Stimulated activated CD8-positive, alpha-beta memory T cell treated with anti-CD3 and anti-CD28 coated beads, Interleukin-15, amount 100 ng/mL, for 4 hours (primary cell): ENCODE results near the gene PIP4K2C.
"Not testable (repeated sequence)": the region's sequence is repeated elsewhere in the genome, so short reads cannot be mapped to it uniquely, and the experiment has no call there.

ENCODE experiments used
- DNase-seq, 2 donors: peaks; one replicate each; pipeline ENCODE4 v3.0.0-alpha.2; 2020; ENCODE audit warnings: low read depth in 2 of 2

PIP4K2C gene

DNA sequence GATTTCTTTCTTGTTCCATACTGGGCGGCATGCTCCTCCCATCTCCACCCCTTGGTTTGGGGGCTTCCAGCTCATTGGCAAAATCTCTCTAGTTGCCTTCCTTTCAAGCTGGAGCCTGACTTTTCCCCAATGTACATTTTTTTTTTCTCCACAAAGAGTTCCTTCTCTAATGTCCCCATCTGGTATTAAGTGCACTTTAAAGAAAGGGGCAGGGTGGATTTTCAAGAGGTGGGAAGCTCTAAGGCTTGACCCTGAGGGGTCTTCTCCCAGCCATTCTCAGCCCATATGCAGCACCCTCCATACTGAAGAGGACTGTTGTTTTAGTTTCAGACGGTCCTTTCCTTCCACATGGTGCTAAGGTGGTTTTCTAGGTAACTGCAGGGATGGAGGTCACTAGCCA, 5.8 kb upstream of the PIP4K2C start:
- DNase-seq = no peak

GRCh38 chr12:57586128-57586527, 4.9 kb upstream of the PIP4K2C start:
- DNase-seq = no peak

- no peak for DNase-seq
Measured at GRCh38 chr12:57586832-57587429, 4.1 kb upstream of the PIP4K2C start.

- not testable (repeated sequence) for DNase-seq
Measured at GRCh38 chr12:57588951-57589610, 1.9 kb upstream of the PIP4K2C start.

DNA sequence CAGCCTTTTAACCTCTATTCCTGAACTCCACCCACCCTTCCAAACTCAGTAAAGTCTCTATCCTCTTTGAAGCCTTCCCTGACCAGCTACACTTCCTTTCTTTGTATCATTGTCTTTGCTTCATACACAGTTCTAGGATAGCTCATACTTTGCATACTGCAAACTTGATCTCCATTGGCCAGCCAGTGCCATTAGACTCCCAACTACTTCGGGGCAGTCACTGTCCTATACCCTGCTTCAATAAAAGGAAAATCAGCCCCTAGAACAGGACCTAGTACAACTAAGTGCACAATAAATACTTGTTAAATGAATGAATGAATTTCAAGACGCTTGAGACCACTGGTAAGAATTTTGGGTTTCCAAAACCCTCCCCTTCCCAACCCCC, 521 bp upstream of the PIP4K2C start:
- DNase-seq = no peak

DNA sequence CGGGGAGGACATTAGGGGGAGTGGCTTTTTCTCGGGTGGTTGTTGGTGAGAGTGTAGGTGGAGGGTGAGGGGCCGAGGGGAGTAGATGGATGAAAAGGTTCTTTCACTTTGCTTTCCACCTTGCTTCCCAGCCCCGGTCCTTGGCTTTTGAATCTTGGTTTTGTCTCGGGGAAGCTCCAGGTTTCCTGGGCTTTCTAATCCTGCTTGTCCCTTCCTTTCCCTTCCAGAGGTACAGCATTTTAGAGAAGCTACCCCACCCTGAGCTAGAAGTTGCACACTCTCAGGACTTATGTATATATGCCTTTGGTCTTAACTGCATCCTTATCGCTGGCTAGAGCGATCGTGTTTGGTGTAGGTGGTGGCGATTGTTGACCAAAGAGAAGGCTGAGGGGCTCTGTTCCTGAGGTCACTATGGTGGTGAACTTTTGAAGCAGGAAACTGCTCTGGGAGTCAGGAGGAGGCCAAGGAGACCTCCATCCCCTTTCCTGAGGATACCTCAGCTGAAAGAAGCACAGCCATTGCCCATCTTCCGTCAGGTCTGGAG, 862 bp downstream of the PIP4K2C start:
- DNase-seq = no peak

GRCh38 chr12:57592551-57593165, 1.7 kb downstream of the PIP4K2C start:
- no peak for DNase-seq

- no peak for DNase-seq
Measured at GRCh38 chr12:57593187-57593586, 2.2 kb downstream of the PIP4K2C start.

- DNase-seq = no peak
Measured at GRCh38 chr12:57600395-57600794, 9.4 kb downstream of the PIP4K2C start.

DNA sequence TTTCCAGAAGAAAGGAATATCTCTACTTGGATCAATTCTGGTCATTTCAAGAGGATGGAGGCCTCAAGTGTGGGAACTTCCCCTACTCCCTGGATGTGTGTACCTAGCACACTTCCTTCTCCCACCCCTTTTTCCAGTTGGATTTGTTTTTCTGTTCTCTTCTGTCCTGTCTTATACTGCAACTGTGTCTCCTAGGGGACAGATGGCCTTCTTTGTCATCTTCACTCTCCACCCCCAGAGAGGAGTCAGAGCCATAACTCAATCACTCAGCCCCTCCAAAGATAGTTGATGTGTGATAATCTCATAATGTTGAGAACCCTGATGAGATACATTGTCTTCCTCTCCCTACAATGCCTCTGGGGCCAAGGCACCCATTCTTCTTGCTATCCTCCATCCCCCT, 11.6 kb downstream of the PIP4K2C start:
- DNase-seq = no peak

DNA sequence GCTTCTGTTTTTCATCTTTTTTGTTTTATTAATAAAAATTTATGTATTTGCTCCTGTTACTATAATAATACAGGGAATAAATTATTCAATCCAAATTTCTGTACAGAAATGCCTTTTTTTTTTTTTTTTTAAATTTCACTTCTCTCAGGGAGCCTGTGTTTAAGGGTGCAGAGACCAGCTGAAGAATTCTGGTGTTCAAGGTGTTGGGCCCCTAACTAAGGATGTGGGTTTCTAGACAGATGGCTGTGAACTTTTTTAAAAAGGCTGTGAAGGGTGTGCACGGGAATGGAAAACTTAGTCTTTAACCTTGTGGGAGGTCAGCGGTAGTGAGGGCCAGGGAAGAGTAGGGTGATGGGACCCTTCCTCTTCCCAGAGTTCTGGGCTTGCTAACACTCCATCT, 12.3 kb downstream of the PIP4K2C start:
- DNase-seq = no peak

GRCh38 chr12:57603815-57604453, 12.9 kb downstream of the PIP4K2C start:
- no peak for DNase-seq

DNA sequence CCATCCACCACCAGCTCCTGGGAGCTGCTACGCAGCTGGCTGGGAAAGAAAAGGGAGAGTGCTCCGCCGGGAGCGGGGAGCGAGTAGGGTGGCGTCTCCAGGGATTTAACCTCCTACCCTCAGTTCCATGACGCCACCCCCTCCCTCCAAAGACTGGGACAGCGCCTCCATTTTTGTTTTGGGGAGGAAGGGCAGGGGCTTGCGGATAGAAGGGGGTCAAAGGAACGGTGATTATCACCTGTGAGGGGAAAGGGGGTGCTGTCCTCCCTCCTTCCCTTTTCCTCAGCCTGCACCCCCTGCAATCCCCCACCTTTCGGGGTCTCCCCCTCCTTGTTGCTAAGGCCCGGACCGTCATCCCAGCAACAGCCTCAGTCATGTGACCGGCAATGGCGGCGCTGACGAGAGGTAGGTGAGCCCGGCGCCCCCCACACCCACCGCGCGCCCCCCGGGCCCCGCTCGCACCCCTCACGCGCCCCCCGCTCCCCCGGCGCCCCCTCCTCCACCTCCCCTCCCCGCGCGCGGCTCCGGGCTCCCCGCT, 13.5 kb downstream of the PIP4K2C start, which contains the start of gene DTX3:
Gene DTX3 (plus strand): TSS at position 371 of the 538 bp plus-strand sequence. CDS start 1,694 bp downstream, outside the sequence.
- DNase-seq = no peak

- DNase-seq = no peak
Measured at GRCh38 chr12:57604992-57605810, 14.2 kb downstream of the PIP4K2C start.

DNA sequence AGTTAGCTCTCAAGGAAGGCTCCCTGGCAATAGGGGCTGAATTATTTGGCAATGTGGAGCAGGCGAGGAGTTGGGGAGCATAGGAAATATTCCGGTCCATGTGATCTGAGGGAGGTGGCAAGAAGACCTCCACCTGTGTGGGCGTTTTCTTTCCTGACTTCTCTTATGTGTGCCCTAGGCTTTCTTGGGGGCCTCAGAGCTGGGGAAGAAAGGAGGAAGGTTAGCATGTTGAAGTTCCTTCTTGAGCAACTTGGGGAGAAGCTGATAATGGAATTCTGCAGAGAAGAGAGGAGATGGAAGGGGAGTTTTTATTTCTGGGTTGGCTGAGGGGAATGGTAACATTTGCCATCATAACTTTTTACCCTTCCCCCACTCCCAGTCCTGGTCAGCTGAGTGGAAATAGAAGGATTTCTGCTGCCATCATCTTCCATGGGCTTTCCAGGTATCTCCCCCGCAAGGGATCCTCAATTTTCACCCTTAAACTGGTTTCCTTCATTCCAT, 14.9 kb downstream of the PIP4K2C start:
- no peak for DNase-seq

GRCh38 chr12:57606399-57606798, 15.4 kb downstream of the PIP4K2C start:
- DNase-seq = no peak

GRCh38 chr12:57606821-57607220, 15.8 kb downstream of the PIP4K2C start:
- DNase-seq = no peak

GRCh38 chr12:57607958-57608663, 17.1 kb downstream of the PIP4K2C start:
- no peak for DNase-seq

GRCh38 chr12:57609101-57609780, 18.2 kb downstream of the PIP4K2C start:
- no peak for DNase-seq
